HEK293T (cell line): ENCODE measurements around the gene NUDT12.

Experiments used
- ARNT ChIP-seq: fragments of 450-650 bp; IDR thresholded peaks from 2 replicates; pipeline ENCODE4 v1.6.1; 2017; ENCODE audit warnings: mild to moderate bottlenecking
- FOXA1 ChIP-seq: fragments of 450-650 bp; IDR thresholded peaks from 2 replicates; pipeline ENCODE4 v1.6.1; 2016; ENCODE audit warnings: mild to moderate bottlenecking
- FOXM1 ChIP-seq: fragments of 450-650 bp; IDR thresholded peaks from 2 replicates; pipeline ENCODE4 v1.6.1; 2017; ENCODE audit warnings: mild to moderate bottlenecking, borderline replicate concordance
- L3MBTL2 ChIP-seq: fragments of 450-650 bp; conservative IDR thresholded peaks from 2 replicates; pipeline ENCODE4 v1.6.1; 2016; ENCODE audit warnings: mild to moderate bottlenecking
- SP1 ChIP-seq: fragments of 450-650 bp; IDR thresholded peaks from 2 replicates; pipeline ENCODE4 v1.6.1; 2017
- SUZ12 ChIP-seq: fragments of 450-650 bp; IDR thresholded peaks from 2 replicates; pipeline ENCODE4 v1.6.1; 2016; ENCODE audit warnings: mild to moderate bottlenecking
- TARDBP ChIP-seq: fragments of 450-650 bp; IDR thresholded peaks from 2 replicates; pipeline ENCODE4 v1.6.1; 2016

DNA sequence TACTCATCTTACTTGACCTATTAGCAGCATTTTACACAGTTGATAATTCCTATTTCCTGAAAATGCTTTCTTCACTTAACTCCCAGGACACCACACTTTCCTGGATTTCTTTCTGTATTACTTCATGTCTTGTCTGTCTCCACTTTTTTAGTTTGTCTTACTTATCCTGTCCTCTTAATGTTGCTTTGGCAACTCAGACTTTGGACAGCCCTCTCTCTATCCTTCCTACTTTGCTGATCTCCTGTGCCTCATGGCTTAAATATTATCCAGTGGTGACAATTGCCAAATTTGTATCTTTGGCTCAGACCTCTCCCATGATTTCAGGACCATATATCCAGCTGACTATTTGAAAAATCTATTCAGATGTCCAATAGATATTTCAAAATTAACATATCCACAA, 39.8 kb upstream of the NUDT12 start:
- TF ChIP-seq L3MBTL2 (no peak), SUZ12 (no peak), FOXM1 (no peak), ARNT (no peak), SP1 (no peak), TARDBP (no peak), FOXA1 (no peak)
